ENCODE results near the gene TENM4. TPM values are rescaled to one million over a fixed set of nuclear protein-coding genes. Genes with fewer than 3 reads are reported as not detected.

TENM4 gene
- total RNA-seq, 1 donor from 2014 or later: 117 TPM

DNA sequence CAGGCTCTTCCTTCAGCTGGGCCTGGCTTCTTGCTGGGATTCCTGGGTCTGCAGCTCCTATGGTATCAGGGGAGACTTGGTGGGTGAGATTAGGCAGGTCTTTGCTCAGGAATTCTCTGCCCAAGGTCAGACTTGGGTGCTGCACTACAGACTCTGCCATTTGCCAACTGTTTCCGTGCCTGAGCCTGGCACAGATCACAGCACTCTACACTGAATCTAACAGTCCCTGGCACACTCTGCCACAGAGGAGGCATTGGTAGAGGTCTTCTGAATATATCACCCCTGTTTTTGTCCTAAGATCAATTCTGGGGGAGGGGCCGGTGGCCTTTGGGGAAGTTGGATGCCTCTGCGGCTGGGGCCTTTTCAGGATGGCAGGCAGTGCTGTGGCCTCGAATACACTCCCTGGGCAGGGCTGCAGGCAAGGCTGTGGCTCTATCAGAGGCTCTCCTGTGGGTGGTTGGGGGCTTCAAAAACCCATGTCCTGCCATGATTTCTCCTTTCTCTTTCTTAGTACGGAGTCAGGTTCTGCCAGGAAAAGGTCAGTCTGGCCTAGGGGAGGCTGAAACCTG lies 751.2 kb downstream of the TENM4 start:
- Mint-ChIP-seq H3K9me3 (ENCODE audit: low read depth) (no peaks in the 10 kb centered on the region), H3K27ac (peak overlapping the region; percentile 54), H3K4me1 (ENCODE audit: low read depth) (peaks cover 12% of the 10 kb centered on the region), H3K36me3 (ENCODE audit: insufficient read depth) (peaks cover 13% of the 10 kb centered on the region), H3K4me3 (ENCODE audit: low read depth) (no peak overlapping the region), H3K27me3 (no peaks in the 10 kb centered on the region)
- DNase-seq (ENCODE audit: low spot score, unreplicated experiment): no peak
- TF ChIP-seq, protein P1, sequence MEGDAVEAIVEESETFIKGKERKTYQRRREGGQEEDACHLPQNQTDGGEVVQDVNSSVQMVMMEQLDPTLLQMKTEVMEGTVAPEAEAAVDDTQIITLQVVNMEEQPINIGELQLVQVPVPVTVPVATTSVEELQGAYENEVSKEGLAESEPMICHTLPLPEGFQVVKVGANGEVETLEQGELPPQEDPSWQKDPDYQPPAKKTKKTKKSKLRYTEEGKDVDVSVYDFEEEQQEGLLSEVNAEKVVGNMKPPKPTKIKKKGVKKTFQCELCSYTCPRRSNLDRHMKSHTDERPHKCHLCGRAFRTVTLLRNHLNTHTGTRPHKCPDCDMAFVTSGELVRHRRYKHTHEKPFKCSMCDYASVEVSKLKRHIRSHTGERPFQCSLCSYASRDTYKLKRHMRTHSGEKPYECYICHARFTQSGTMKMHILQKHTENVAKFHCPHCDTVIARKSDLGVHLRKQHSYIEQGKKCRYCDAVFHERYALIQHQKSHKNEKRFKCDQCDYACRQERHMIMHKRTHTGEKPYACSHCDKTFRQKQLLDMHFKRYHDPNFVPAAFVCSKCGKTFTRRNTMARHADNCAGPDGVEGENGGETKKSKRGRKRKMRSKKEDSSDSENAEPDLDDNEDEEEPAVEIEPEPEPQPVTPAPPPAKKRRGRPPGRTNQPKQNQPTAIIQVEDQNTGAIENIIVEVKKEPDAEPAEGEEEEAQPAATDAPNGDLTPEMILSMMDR (IDR thresholded peaks at IDR 0.05; ENCODE audit: unreplicated experiment): no peak

DNA sequence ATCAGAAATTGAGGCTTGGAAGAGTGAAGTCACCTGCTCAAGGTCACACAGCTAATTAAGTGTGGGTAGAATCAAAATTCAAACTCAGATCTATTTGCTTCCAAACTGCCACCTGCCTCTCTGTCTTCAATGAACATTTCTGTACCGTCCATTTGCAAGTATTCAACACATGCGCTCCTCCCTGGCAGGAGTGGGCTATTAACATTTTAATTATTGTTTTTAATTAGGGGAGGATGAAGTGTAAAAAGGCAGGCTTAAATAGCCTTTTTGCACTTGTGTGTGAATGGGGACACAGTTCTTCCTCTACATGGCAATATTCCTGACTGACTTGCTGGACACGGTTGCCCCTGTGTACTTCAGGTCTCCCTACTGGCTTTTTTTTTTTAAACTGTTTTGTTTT lies 751.7 kb downstream of the TENM4 start:
- TF ChIP-seq, protein P1 (IDR thresholded peaks at IDR 0.05; ENCODE audit: unreplicated experiment): no peak
- Mint-ChIP-seq H3K27ac (peak overlapping the region; percentile 54), H3K27me3 (no peaks in the 10 kb centered on the region), H3K36me3 (ENCODE audit: insufficient read depth) (peaks cover 16% of the 10 kb centered on the region), H3K4me3 (ENCODE audit: low read depth) (no peak overlapping the region), H3K4me1 (ENCODE audit: low read depth) (peaks cover 12% of the 10 kb centered on the region), H3K9me3 (ENCODE audit: low read depth) (no peaks in the 10 kb centered on the region)
- DNase-seq (ENCODE audit: low spot score, unreplicated experiment): no peak

DNA sequence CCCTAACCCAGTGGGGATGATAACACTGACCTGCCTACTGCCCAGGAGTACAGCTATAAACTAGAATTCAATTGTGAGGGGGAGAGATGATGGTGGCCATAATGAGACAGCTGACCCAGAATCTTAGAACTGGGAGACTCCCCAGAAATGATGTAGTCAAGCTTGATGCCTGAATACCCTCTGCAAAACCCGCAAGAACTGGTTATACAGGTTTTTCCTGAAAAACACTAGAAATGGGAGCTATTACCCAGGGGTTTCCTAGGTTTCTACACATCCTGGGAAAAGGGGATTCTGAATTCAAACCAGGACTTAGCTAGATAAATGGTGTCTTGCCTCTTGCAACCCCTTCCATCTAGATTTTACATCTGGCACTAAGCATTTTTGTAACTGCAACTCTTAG lies 752.4 kb downstream of the TENM4 start:
- H3K4me1 Mint-ChIP-seq (ENCODE audit: low read depth): peaks cover 16% of the 10 kb centered on the region
- H3K27ac Mint-ChIP-seq: no peak overlapping the region
- H3K36me3 Mint-ChIP-seq (ENCODE audit: insufficient read depth): peaks cover 21% of the 10 kb centered on the region
- H3K9me3 Mint-ChIP-seq (ENCODE audit: low read depth): no peaks in the 10 kb centered on the region
- no peak overlapping the region for H3K4me3 Mint-ChIP-seq (ENCODE audit: low read depth)
- DNase-seq (ENCODE audit: low spot score, unreplicated experiment): no peak
- TF ChIP-seq, protein P1 (IDR thresholded peaks at IDR 0.05; ENCODE audit: unreplicated experiment): no peak
- H3K27me3 Mint-ChIP-seq: no peaks in the 10 kb centered on the region

DNA sequence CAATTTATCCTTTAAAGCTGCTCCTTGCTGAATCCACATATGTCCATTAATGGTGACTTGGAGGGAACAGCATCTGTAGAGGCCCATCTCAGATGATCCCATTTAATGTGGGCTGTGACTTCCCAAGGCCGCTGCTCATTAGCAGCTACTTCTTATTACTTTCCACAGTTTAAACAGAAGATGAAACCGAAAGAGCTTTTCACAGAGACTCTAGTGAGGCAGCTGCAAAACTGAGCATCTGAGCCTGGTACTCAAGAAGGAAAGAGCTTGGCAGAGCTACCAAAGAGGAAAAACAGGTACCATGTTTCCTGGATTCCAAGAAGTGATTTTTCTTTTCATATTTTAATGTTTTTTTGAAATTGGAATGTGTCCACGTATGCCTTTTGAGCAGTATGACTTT lies 755.7 kb downstream of the TENM4 start:
- H3K4me1 Mint-ChIP-seq (ENCODE audit: low read depth): peaks cover 16% of the 10 kb centered on the region
- DNase-seq (ENCODE audit: low spot score, unreplicated experiment): no peak
- no peaks in the 10 kb centered on the region for H3K27me3 Mint-ChIP-seq
- H3K4me3 Mint-ChIP-seq (ENCODE audit: low read depth): no peak overlapping the region
- H3K27ac Mint-ChIP-seq: no peak overlapping the region
- H3K36me3 Mint-ChIP-seq (ENCODE audit: insufficient read depth): peaks cover 20% of the 10 kb centered on the region
- H3K9me3 Mint-ChIP-seq (ENCODE audit: low read depth): no peaks in the 10 kb centered on the region
- TF ChIP-seq, protein P1 (IDR thresholded peaks at IDR 0.05; ENCODE audit: unreplicated experiment): no peak

DNA sequence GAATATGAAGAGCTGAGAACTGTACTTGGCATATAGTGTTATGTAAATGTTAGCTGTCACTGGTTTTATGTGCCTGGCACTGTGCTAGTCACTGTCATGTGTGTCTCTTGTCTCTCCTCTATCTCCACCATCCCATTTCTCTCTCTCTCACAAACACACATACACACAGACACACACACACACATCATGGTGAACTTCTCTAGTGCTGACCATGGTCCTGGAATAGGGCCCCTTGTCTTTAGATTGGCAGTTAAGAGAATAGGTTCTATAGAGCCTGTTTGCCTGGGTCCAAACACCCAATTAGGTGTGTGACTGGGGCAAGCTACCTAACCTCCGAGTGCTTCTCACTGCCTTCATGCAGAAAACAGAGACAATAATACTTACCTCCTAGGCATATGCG lies 756.5 kb downstream of the TENM4 start:
- Mint-ChIP-seq H3K36me3 (ENCODE audit: insufficient read depth) (peaks cover 20% of the 10 kb centered on the region), H3K9me3 (ENCODE audit: low read depth) (no peaks in the 10 kb centered on the region), H3K27ac (no peak overlapping the region), H3K27me3 (no peaks in the 10 kb centered on the region), H3K4me3 (ENCODE audit: low read depth) (no peak overlapping the region), H3K4me1 (ENCODE audit: low read depth) (peaks cover 14% of the 10 kb centered on the region)
- no peak for DNase-seq (ENCODE audit: low spot score, unreplicated experiment)
- TF ChIP-seq, protein P1 (IDR thresholded peaks at IDR 0.05; ENCODE audit: unreplicated experiment): no peak

Measured in progenitor cell of endocrine pancreas (in vitro differentiated cells).